GM12864 (cell line): ENCODE results near the gene NEDD9.

ENCODE experiments used
- DNase-seq: peaks from one replicate; pipeline ENCODE4 v3.0.0-alpha.2; 2011; ENCODE audit warnings: low read depth
- H3K4me3 ChIP-seq: 2 replicates; pipeline ENCODE4 v1.5.1; 2011; ENCODE audit warnings: mild to moderate bottlenecking, low read depth, low read length, control low read depth
- CTCF ChIP-seq: IDR thresholded peaks from 2 replicates; pipeline ENCODE4 v1.5.1; 2011; ENCODE audit warnings: low read depth, mild to moderate bottlenecking, moderate library complexity, low read length, control low read depth, inconsistent platforms; ENCODE audit errors: missing control alignments

NEDD9 gene

DNA sequence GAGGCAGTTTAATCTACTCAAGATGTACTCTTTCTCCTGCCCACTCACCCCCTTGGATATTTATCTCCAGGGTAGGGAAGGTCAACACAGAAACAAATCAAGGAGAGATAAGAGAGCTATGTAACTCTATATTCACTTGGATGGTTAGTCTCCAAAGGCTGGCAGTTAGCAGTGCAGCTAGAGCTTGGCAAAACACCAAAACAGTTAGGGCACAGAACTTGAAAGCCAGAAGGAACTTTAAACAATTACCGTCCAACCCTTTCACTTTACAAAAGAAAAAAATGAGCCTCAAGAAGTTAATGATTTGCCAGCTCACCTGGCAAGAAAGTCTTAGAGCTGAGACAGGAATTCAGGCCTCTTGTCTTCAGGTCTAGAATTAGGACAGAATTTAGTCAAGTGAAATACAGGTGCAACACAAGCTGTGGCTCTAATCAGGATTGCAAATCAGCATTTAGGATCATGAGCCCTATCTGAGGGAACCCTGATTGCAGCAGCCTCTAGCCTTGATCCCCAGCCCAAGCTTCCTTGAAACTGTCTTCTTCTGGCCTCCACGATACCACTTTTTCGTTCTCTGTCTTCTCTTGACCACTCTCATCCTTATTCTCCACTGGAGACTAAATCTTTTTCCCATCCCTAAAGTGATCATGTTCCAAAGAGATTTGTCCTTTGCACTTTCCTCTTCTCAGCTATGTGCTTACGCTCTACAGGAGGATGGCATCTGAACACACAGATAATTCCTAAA lies 14.9 kb downstream of the NEDD9 start:
- TF ChIP-seq CTCF, result no peak
- no peak for DNase-seq

DNA sequence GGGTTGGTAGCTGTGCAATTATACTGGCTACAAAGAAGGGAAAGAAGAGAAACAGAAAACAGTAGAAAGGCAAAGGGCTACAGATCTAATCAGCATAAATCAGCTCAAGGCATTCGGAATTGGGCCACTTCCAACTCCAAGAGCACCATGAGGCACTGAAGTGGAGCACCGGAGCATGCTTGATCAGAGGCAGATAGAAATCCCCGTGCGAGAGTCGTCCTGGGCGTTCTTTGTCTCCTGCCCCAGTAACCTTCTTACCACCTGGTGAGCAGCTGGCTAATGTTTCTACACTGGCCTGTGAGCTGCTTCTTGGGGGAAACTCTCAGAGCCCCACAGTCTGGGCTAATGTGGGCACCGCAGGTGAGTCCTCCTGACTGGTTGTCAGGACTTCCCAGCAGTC lies 16.7 kb downstream of the NEDD9 start:
- TF ChIP-seq CTCF, result no peak
- no peak for DNase-seq
- no peak overlapping the region for H3K4me3 ChIP-seq

More for the DNA sequence above, 14.9 kb downstream of the NEDD9 start:
- no peak overlapping the region for H3K4me3 ChIP-seq

DNA sequence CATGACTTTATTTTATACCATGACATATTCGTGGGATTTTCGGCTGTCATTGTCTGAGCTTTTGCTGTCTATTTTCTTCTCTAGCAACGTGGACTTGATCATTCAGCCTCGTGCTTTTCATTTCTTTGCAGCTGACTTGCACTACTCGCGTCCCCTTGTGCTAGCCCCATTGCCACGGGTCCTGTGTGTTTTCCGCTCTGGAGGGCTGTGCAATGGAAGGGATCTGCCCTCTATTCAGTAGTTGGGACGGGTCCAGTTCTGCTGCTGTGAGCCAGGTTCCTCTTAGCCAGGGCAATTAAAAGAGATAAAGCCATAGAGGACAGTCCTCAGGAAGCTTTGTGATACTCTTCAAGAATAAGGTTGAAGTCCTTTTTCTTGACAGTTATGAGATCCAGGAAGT lies 17.6 kb downstream of the NEDD9 start:
- no peak for TF ChIP-seq CTCF
- no peak for DNase-seq
- H3K4me3 ChIP-seq, result no peak overlapping the region

DNA sequence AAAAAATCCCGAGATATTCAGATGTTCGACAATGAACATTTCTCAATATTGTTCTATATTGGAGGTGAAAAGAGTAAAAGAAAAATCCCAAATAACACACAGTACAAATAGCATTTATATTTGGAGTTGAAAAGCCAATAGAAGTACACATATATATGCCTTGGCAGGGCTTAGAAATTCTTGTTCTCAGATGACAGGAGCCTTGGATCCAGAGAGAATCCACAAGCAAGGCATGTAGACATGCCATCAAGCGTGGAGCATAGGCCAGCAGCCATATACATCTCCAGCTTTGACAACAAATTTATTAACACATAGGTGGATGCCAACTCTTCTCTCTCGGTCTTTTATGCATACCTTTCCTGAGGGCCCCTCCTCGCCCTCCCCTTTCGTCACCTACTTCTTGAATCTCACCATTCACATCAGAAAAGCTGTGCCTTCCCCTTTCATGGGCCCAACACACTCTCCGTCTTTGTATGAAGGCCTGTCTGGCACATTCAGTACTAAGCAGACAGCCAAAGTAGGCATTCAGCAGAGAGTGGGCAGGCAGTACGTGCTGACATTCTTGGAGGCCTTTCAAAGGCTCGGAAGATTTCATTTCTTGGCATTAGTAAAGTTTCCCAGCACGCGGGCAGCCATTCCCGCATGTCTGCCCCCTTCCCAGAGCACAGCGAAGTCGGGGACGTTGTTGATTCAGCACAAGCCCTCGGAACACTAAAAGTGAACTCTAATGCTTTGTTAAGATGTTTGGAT lies 18.2 kb downstream of the NEDD9 start:
- no peak overlapping the region for H3K4me3 ChIP-seq
- DNase-seq, result no peak
- no peak for TF ChIP-seq CTCF

GRCh38 chr6:11213422-11214021 lies 18.9 kb downstream of the NEDD9 start:
- H3K4me3 ChIP-seq, result no peak overlapping the region
- no peak for DNase-seq
- TF ChIP-seq CTCF, result no peak

DNA sequence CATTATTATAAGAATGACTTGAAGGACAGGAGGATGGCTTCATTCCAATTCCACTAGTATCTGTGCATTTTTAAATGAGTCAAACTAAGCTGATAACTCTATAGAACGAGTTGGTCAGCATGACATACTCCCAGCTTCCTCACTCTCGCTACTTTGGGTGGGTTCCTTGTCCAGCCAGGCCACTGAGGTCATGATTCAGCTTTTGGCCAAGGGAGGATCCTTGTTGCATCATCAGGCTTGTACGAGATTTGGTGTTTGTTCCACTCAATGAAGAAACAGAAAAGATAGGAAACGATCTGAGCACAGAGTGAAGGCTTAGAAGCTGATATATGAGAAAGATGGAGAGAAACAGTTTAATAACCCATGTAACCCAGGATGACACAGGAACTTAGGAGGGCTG lies 19.8 kb downstream of the NEDD9 start:
- H3K4me3 ChIP-seq, result no peak overlapping the region
- no peak for TF ChIP-seq CTCF
- no peak for DNase-seq
